HG03457 (cell line): ENCODE results near the gene PLXND1.
"Not testable (repeated sequence)": the region's sequence is repeated elsewhere in the genome, so short reads cannot be mapped to it uniquely, and the experiment has no call there.

Experiments
- ATAC-seq: cut with Tn5 transposase; IDR thresholded peaks from one replicate; pipeline ENCODE4 v1.9.1; 2021; ENCODE audit warnings: moderate number of reproducible peaks; ENCODE audit not compliant: unreplicated experiment

PLXND1 gene

GRCh38 chr3:129615751-129616281, 9.3 kb upstream of the PLXND1 start:
- ATAC-seq, result no peak

GRCh38 chr3:129614927-129615363, 8.5 kb upstream of the PLXND1 start:
- no peak for ATAC-seq

GRCh38 chr3:129614435-129614834, 8.0 kb upstream of the PLXND1 start:
- no peak for ATAC-seq

GRCh38 chr3:129613367-129613740, 6.9 kb upstream of the PLXND1 start:
- no peak for ATAC-seq

- ATAC-seq, result no peak
Observed at GRCh38 chr3:129612534-129613366, 6.3 kb upstream of the PLXND1 start.

GRCh38 chr3:129611812-129612533, 5.5 kb upstream of the PLXND1 start:
- no peak for ATAC-seq

GRCh38 chr3:129611446-129611800, 4.9 kb upstream of the PLXND1 start:
- no peak for ATAC-seq

- not testable (repeated sequence) for ATAC-seq
Observed at GRCh38 chr3:129610794-129611445, 4.4 kb upstream of the PLXND1 start.

GRCh38 chr3:129610276-129610675, 3.8 kb upstream of the PLXND1 start:
- no peak for ATAC-seq

- no peak for ATAC-seq
Observed at GRCh38 chr3:129609591-129610182, 3.2 kb upstream of the PLXND1 start.

GRCh38 chr3:129608936-129609590, 2.6 kb upstream of the PLXND1 start:
- ATAC-seq, result no peak

- no peak for ATAC-seq
Observed at GRCh38 chr3:129608087-129608935, 1.8 kb upstream of the PLXND1 start.

GRCh38 chr3:129607391-129608068, 1.1 kb upstream of the PLXND1 start:
- no peak for ATAC-seq

- no peak for ATAC-seq
Observed at GRCh38 chr3:129605922-129606635, 397 bp downstream of the PLXND1 start.

- ATAC-seq, result no peak
Observed at GRCh38 chr3:129605203-129605921, 1.1 kb downstream of the PLXND1 start.

GRCh38 chr3:129604767-129605166, 1.7 kb downstream of the PLXND1 start:
- ATAC-seq, result no peak

- no peak for ATAC-seq
Observed at GRCh38 chr3:129603991-129604749, 2.3 kb downstream of the PLXND1 start.
